Measurements from ENCODE around the gene CENPQ. TPM values are rescaled to one million over a fixed set of nuclear protein-coding genes. Genes with fewer than 3 reads are reported as not detected.

CENPQ gene
- total and polyA plus RNA-seq, 2 experiments from 2014 or later: 20.2 to 41.5 TPM

DNA sequence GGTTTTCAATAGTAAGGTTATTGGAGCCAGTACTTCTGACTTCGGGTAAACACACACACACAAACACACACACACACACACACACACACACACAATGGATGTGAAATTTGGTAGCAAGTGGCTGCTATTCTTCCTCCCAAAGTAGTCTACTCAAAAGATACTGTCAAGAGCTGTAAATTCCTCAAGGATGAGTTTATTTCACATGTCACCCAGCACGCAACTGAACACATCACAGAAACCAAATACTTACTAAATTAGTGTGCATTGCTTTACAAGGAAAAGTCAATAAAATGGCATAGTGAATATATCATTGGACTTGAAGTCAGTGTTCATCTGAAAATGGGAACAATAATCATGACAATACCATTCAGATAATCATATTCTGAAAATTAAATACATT is 33.0 kb upstream of the CENPQ start:
- no peak overlapping the region for H3K4me3 ChIP-seq
- H3K9me3 Mint-ChIP-seq: no peaks in the 10 kb centered on the region
- no peaks in the 10 kb centered on the region for H3F3A ChIP-seq (replicated peaks; ENCODE audit: low read depth)
- no peak overlapping the region for H3K27ac ChIP-seq (ENCODE audit: low read depth)
- no peak overlapping the region for H3K4me2 ChIP-seq
- no peaks in the 10 kb centered on the region for H3K27me3 Mint-ChIP-seq (ENCODE audit: insufficient read depth, low read depth, poor library complexity)
- ATAC-seq (no peak), DNase-seq (ENCODE audit: low spot score) (no peak)
- no peaks in the 10 kb centered on the region for H3K4me1 Mint-ChIP-seq
- H2AFZ ChIP-seq: no peak overlapping the region
- TF ChIP-seq EZH2phosphoT487 (IDR thresholded peaks at IDR 0.05; ENCODE audit: unreplicated experiment): no peak
- TF ChIP-seq EZH2 (IDR thresholded peaks at IDR 0.05; ENCODE audit: low read depth, unreplicated experiment): no peak
- no peak for TF ChIP-seq POLR2AphosphoS5 (IDR thresholded peaks at IDR 0.05; ENCODE audit: low read depth)
- TF ChIP-seq CREB1 (CRISPR knock-in tag; IDR thresholded peaks at IDR 0.05; ENCODE audit: low read depth): no peak
- TF ChIP-seq JUNB (IDR thresholded peaks at IDR 0.05; ENCODE audit: unreplicated experiment): no peak
- TF ChIP-seq ZNF331 (CRISPR knock-in tag; IDR thresholded peaks at IDR 0.05; ENCODE audit: low read depth): no peak
- TF ChIP-seq, protein P1, sequence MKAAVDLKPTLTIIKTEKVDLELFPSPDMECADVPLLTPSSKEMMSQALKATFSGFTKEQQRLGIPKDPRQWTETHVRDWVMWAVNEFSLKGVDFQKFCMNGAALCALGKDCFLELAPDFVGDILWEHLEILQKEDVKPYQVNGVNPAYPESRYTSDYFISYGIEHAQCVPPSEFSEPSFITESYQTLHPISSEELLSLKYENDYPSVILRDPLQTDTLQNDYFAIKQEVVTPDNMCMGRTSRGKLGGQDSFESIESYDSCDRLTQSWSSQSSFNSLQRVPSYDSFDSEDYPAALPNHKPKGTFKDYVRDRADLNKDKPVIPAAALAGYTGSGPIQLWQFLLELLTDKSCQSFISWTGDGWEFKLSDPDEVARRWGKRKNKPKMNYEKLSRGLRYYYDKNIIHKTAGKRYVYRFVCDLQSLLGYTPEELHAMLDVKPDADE (IDR thresholded peaks at IDR 0.05): no peak
- no peak for TF ChIP-seq NANOG (IDR thresholded peaks at IDR 0.05; ENCODE audit: borderline replicate concordance)
- TF ChIP-seq, protein P2, sequence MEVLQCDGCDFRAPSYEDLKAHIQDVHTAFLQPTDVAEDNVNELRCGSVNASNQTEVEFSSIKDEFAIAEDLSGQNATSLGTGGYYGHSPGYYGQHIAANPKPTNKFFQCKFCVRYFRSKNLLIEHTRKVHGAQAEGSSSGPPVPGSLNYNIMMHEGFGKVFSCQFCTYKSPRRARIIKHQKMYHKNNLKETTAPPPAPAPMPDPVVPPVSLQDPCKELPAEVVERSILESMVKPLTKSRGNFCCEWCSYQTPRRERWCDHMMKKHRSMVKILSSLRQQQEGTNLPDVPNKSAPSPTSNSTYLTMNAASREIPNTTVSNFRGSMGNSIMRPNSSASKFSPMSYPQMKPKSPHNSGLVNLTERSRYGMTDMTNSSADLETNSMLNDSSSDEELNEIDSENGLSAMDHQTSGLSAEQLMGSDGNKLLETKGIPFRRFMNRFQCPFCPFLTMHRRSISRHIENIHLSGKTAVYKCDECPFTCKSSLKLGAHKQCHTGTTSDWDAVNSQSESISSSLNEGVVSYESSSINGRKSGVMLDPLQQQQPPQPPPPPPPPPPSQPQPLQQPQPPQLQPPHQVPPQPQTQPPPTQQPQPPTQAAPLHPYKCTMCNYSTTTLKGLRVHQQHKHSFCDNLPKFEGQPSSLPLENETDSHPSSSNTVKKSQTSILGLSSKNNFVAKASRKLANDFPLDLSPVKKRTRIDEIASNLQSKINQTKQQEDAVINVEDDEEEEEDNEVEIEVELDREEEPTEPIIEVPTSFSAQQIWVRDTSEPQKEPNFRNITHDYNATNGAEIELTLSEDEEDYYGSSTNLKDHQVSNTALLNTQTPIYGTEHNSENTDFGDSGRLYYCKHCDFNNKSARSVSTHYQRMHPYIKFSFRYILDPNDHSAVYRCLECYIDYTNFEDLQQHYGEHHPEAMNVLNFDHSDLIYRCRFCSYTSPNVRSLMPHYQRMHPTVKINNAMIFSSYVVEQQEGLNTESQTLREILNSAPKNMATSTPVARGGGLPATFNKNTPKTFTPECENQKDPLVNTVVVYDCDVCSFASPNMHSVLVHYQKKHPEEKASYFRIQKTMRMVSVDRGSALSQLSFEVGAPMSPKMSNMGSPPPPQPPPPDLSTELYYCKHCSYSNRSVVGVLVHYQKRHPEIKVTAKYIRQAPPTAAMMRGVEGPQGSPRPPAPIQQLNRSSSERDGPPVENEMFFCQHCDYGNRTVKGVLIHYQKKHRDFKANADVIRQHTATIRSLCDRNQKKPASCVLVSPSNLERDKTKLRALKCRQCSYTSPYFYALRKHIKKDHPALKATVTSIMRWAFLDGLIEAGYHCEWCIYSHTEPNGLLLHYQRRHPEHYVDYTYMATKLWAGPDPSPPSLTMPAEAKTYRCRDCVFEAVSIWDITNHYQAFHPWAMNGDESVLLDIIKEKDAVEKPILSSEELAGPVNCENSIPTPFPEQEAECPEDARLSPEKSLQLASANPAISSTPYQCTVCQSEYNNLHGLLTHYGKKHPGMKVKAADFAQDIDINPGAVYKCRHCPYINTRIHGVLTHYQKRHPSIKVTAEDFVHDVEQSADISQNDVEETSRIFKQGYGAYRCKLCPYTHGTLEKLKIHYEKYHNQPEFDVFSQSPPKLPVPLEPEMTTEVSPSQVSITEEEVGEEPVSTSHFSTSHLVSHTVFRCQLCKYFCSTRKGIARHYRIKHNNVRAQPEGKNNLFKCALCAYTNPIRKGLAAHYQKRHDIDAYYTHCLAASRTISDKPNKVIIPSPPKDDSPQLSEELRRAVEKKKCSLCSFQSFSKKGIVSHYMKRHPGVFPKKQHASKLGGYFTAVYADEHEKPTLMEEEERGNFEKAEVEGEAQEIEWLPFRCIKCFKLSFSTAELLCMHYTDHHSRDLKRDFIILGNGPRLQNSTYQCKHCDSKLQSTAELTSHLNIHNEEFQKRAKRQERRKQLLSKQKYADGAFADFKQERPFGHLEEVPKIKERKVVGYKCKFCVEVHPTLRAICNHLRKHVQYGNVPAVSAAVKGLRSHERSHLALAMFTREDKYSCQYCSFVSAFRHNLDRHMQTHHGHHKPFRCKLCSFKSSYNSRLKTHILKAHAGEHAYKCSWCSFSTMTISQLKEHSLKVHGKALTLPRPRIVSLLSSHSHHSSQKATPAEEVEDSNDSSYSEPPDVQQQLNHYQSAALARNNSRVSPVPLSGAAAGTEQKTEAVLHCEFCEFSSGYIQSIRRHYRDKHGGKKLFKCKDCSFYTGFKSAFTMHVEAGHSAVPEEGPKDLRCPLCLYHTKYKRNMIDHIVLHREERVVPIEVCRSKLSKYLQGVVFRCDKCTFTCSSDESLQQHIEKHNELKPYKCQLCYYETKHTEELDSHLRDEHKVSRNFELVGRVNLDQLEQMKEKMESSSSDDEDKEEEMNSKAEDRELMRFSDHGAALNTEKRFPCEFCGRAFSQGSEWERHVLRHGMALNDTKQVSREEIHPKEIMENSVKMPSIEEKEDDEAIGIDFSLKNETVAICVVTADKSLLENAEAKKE (CRISPR knock-in tag; IDR thresholded peaks at IDR 0.05): no peak
- TF ChIP-seq STAT1 (IDR thresholded peaks at IDR 0.05; ENCODE audit: unreplicated experiment): no peak
- no peak for TF ChIP-seq ZNF114 (CRISPR knock-in tag; IDR thresholded peaks at IDR 0.05)
- TF ChIP-seq, protein P3, sequence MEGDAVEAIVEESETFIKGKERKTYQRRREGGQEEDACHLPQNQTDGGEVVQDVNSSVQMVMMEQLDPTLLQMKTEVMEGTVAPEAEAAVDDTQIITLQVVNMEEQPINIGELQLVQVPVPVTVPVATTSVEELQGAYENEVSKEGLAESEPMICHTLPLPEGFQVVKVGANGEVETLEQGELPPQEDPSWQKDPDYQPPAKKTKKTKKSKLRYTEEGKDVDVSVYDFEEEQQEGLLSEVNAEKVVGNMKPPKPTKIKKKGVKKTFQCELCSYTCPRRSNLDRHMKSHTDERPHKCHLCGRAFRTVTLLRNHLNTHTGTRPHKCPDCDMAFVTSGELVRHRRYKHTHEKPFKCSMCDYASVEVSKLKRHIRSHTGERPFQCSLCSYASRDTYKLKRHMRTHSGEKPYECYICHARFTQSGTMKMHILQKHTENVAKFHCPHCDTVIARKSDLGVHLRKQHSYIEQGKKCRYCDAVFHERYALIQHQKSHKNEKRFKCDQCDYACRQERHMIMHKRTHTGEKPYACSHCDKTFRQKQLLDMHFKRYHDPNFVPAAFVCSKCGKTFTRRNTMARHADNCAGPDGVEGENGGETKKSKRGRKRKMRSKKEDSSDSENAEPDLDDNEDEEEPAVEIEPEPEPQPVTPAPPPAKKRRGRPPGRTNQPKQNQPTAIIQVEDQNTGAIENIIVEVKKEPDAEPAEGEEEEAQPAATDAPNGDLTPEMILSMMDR (conservative IDR thresholded peaks at IDR 0.05; ENCODE audit: low read depth in 2 of 2): no peak
- TF ChIP-seq, protein P4, sequence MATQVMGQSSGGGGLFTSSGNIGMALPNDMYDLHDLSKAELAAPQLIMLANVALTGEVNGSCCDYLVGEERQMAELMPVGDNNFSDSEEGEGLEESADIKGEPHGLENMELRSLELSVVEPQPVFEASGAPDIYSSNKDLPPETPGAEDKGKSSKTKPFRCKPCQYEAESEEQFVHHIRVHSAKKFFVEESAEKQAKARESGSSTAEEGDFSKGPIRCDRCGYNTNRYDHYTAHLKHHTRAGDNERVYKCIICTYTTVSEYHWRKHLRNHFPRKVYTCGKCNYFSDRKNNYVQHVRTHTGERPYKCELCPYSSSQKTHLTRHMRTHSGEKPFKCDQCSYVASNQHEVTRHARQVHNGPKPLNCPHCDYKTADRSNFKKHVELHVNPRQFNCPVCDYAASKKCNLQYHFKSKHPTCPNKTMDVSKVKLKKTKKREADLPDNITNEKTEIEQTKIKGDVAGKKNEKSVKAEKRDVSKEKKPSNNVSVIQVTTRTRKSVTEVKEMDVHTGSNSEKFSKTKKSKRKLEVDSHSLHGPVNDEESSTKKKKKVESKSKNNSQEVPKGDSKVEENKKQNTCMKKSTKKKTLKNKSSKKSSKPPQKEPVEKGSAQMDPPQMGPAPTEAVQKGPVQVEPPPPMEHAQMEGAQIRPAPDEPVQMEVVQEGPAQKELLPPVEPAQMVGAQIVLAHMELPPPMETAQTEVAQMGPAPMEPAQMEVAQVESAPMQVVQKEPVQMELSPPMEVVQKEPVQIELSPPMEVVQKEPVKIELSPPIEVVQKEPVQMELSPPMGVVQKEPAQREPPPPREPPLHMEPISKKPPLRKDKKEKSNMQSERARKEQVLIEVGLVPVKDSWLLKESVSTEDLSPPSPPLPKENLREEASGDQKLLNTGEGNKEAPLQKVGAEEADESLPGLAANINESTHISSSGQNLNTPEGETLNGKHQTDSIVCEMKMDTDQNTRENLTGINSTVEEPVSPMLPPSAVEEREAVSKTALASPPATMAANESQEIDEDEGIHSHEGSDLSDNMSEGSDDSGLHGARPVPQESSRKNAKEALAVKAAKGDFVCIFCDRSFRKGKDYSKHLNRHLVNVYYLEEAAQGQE (IDR thresholded peaks at IDR 0.05; ENCODE audit: unreplicated experiment): no peak
- H3K4me3 Mint-ChIP-seq: no peak overlapping the region
- H3K9me2 ChIP-seq (ENCODE audit: insufficient read depth): no peaks in the 10 kb centered on the region
- H3K4me1 ChIP-seq (ENCODE audit: insufficient read depth): no peaks in the 10 kb centered on the region
- no peaks in the 10 kb centered on the region for H4K20me1 ChIP-seq (replicated peaks; ENCODE audit: insufficient read depth)
- H3K36me3 Mint-ChIP-seq (ENCODE audit: low read depth): peaks cover 7% of the 10 kb centered on the region; the same call in 2 of the 3 replicates
- no peak overlapping the region for H3K27ac Mint-ChIP-seq
- H3K79me2 ChIP-seq (replicated peaks; ENCODE audit: insufficient read depth): no peaks in the 10 kb centered on the region
- H3K27me3 ChIP-seq (ENCODE audit: insufficient read depth): no peaks in the 10 kb centered on the region
- no peaks in the 10 kb centered on the region for H3K36me3 ChIP-seq (ENCODE audit: insufficient read depth)
